Spleen (tissue), 11 donors: Measurements from ENCODE around the gene DUS2. TPM values are rescaled to one million over a fixed set of nuclear protein-coding genes. Genes with fewer than 3 reads are reported as not detected.
A peak's percentile ranks its signal among the peaks of the same experiment; 100 is the strongest.
"Not testable (repeated sequence)": the region's sequence is repeated elsewhere in the genome, so short reads cannot be mapped to it uniquely, and the experiment has no call there.

Experiments
- DNase-seq: peaks from one replicate; pipeline ENCODE4 v3.0.0-alpha.2; 2020
- H3K27ac ChIP-seq, 8 donors: fragments of 200-600 bp; sonication (generic) in 7 of 8; 1 replicate in 4 of 8; 2 replicates in 4 of 8; pipeline versions ENCODE4 v1.5.0 to v1.8.0; 2016 to 2021; ENCODE audit warnings: inconsistent platforms in 4 of 8, mild to moderate bottlenecking in 4 of 8, moderate library complexity in 1 of 8
- H3K27me3 ChIP-seq, 7 donors: fragments of 200-600 bp; sonication (generic) in 6 of 7; replicated peaks in 1 of 7; 1 replicate in 4 of 7; 2 replicates in 3 of 7; pipeline versions ENCODE4 v1.5.0 to v1.8.0; 2016 to 2021; ENCODE audit warnings: inconsistent platforms in 3 of 7, mild to moderate bottlenecking in 1 of 7
- H3K36me3 ChIP-seq, 6 donors: fragments of 200-600 bp; sonication (generic) in 5 of 6; 1 replicate in 4 of 6; 2 replicates in 2 of 6; pipeline versions ENCODE4 v1.5.0 to v1.8.0; 2016 to 2021; ENCODE audit warnings: inconsistent platforms in 2 of 6
- H3K4me1 ChIP-seq, 6 donors: fragments of 200-600 bp; sonication (generic) in 5 of 6; 1 replicate in 3 of 6; 2 replicates in 3 of 6; pipeline versions ENCODE4 v1.5.0 to v1.8.0; 2016 to 2021; ENCODE audit warnings: inconsistent platforms in 3 of 6
- H3K4me3 ChIP-seq, 8 donors: fragments of 200-600 bp; sonication (generic) in 7 of 8; 1 replicate in 4 of 8; 2 replicates in 4 of 8; pipeline versions ENCODE4 v1.5.0 to v1.8.0; 2016 to 2021; ENCODE audit warnings: inconsistent platforms in 4 of 8, mild to moderate bottlenecking in 4 of 8, moderate library complexity in 2 of 8
- H3K9me3 ChIP-seq, 8 donors: fragments of 200-600 bp; sonication (generic) in 7 of 8; 1 replicate in 4 of 8; 2 replicates in 4 of 8; pipeline versions ENCODE4 v1.5.0 to v1.8.0; 2016 to 2021; ENCODE audit warnings: inconsistent platforms in 4 of 8
- POLR2A ChIP-seq, 3 donors: fragments of 450-650 bp; IDR thresholded peaks; one replicate each; pipeline ENCODE4 v1.5.1; 2017; ENCODE audit warnings: antibody characterized with exemption in 3 of 3, mild to moderate bottlenecking in 1 of 3
- POLR2AphosphoS5 ChIP-seq, 3 donors: sonication (generic); formaldehyde crosslinking; IDR thresholded peaks; one replicate each; pipeline ENCODE4 v1.5.1; 2017; ENCODE audit warnings: antibody characterized with exemption in 3 of 3
- WGBS, 5 donors: extraction: QIAGEN DNeasy Blood & Tissue Kit in 3 of 5; methylation state at CpG; one replicate each; pipeline versions ENCODE4 v1.1.5 to v1.1.7; 2013 to 2018; 5-methylcytosine and 5-hydroxymethylcytosine counted together
- intact Hi-C: fragments of 100-400 bp; cut with DNase I; formaldehyde crosslinking; loops from one replicate; pipeline ENCODE4 v1.15.0; 2023; ENCODE audit warnings: low total_unique reads
- polyA plus RNA-seq, 3 donors: library from polyadenylated mRNA; stranded (reverse); fragments of 200-250 nt; gene quantifications; one replicate each; pipeline ENCODE4 v1.2.1, GENCODE V29; 2013
- total RNA-seq, 7 donors: library from RNA; depleted of rRNA in 3 of 7; stranded (reverse); fragments of >200 nt in 3 of 7; fragmentation: NEBNext Ultra II Directional in 4 of 7; extraction: Animal tissue kit (Norgen Biotek cat#: 25700) in 4 of 7; gene quantifications; one replicate each; pipeline versions ENCODE4 v1.1.0 to v1.2.1, GENCODE V29; 2016 to 2021
- TF ChIP-seq, protein P1 (sequence below), 11 experiments: fragments of 200-600 bp in 7 of 11; fragments of 450-650 bp in 4 of 11; sonication (generic) in 4 of 11; IDR thresholded peaks in 8 of 11; conservative IDR thresholded peaks in 3 of 11; 1 replicate in 7 of 11; 2 replicates in 4 of 11; pipeline versions ENCODE4 v1.4.0 to v1.8.0; 2016 to 2021; ENCODE audit warnings: antibody characterized with exemption in 11 of 11, inconsistent platforms in 4 of 11, mild to moderate bottlenecking in 1 of 11
- donor health status: healthy with polysubstance abuse.
- donor health status: DM: no; HTN: no; CAD: no; lungs with moderate emphysema.
- donor health status: DM: no; HTN: no; CAD: no.
- donor health status: Bipolar disorder and iron deficiency.
- donor health status: healthy.
- donor health status: DM: no; HTN: no; CAD: no.
- donor health status: DM: yes; HTN: yes; CAD: no.

DUS2 gene
- total and polyA plus RNA-seq, 10 donors = 17.4 to 31.7 (median 27.1) TPM

DNA sequence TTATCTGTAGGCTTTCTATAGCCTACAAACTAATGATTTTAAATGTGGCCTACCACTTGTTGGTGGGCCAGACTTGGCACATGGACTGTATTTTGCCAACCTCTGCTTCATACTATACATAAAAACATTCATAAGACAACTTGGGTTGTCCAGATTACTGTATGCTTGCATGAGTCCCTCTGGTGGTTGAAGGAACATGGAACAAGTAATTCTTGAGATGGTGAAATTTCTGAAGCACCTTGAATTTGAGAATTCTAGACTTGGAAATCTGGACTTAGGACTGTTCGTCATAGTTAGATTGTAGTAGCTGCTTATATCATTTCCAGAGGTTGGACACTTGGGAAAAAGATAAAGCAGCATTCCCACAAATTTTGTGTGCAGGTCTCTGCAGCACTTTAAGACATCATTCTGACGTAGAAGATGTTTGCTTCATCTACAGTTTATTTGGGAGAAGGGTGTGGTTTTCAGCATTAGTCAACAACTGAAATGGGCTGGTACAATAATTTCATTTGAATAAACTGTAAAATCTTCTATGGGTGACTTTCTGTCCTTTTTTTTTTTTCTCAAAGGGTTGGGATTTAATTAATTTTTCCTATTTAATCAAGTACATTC lies 93.3 kb downstream of the DUS2 start:
- DNase-seq = no peak
- intact Hi-C loops = no loop called here
- 70 to 90% (median 84%) methylated on average over 2 of the region's 2 CpGs for WGBS, 5 donors
- H3K4me3 ChIP-seq = no peak overlapping the region
- peak overlapping the region in 2 of 8 donors; percentile 10 to 22 for H3K27ac ChIP-seq
- H3K27me3 ChIP-seq = no peaks in the 10 kb centered on the region
- peaks cover 0 to 7% (median 5%) of the 10 kb centered on the region in 8 donors for H3K9me3 ChIP-seq
- no peaks in the 10 kb centered on the region for H3K36me3 ChIP-seq
- TF ChIP-seq POLR2AphosphoS5 (IDR thresholded peaks at IDR 0.05) = no peak
- TF ChIP-seq, protein P1, sequence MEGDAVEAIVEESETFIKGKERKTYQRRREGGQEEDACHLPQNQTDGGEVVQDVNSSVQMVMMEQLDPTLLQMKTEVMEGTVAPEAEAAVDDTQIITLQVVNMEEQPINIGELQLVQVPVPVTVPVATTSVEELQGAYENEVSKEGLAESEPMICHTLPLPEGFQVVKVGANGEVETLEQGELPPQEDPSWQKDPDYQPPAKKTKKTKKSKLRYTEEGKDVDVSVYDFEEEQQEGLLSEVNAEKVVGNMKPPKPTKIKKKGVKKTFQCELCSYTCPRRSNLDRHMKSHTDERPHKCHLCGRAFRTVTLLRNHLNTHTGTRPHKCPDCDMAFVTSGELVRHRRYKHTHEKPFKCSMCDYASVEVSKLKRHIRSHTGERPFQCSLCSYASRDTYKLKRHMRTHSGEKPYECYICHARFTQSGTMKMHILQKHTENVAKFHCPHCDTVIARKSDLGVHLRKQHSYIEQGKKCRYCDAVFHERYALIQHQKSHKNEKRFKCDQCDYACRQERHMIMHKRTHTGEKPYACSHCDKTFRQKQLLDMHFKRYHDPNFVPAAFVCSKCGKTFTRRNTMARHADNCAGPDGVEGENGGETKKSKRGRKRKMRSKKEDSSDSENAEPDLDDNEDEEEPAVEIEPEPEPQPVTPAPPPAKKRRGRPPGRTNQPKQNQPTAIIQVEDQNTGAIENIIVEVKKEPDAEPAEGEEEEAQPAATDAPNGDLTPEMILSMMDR (IDR thresholded peaks at IDR 0.05 in 8 of 11, conservative IDR thresholded peaks at IDR 0.05 in 3 of 11) = peak in 6 of 11 experiments; percentile 19 to 48 (median 39)
- H3K4me1 ChIP-seq = peaks cover 10 to 91% (median 74%) of the 10 kb centered on the region in 6 donors

DNA sequence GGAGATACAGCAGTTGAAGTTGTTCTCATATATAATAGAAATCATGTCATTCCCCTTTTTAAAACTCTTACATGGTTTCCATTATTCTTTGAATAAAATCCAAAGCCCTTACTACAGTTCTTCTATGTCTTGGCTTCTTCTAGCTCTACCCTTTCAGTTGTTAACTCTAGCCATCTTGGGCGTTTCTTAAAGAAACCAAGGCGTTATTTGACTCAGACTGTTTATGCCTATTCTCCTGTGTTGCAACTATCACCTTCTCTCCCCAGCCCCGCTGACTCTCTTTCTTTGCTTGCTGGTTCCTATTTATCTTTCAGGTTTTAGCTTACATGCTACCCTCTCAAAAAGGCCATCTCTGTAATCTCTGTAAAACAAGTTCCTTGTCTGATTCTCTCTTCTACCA lies 94.8 kb downstream of the DUS2 start:
- Histone ChIP-seq H3K36me3 (peaks cover 0 to 10% (median 0%) of the 10 kb centered on the region in 6 donors), H3K27ac (peak overlapping the region in 3 of 8 donors; percentile 27 to 69 (median 34)), H3K4me1 (peaks cover 10 to 100% (median 73%) of the 10 kb centered on the region in 6 donors), H3K27me3 (no peaks in the 10 kb centered on the region), H3K9me3 (no peaks in the 10 kb centered on the region), H3K4me3 (no peak overlapping the region)
- WGBS, 5 donors = 61 to 78% (median 67%) methylated on average over 3 of the region's 3 CpGs
- no peak for DNase-seq
- TF ChIP-seq POLR2A (IDR thresholded peaks at IDR 0.05) (no peak), POLR2AphosphoS5 (IDR thresholded peaks at IDR 0.05) (no peak)
- TF ChIP-seq, protein P1 (IDR thresholded peaks at IDR 0.05 in 8 of 11, conservative IDR thresholded peaks at IDR 0.05 in 3 of 11) = no peak
- intact Hi-C loops = no loop called here

DNA sequence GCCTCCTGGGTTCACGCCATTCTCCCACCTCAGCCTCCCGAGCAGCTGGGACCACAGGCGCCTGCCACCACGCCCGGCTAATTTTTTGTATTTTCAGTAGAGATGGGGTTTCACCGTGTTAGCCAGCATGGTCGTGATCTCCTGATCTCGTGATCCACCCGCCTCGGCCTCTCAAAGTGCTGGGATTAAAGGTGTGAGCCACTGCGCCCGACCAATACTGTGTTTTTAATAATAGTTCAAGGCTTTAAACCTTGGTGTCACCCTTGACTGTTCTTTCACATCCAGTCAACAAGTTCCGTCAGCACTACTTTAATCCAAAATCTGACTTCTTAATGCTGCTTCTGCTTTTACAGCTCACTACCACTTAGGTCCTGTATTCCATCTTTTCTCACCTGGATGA lies 95.9 kb downstream of the DUS2 start:
- Histone ChIP-seq H3K4me3 (peak overlapping the region in 1 of 8 donors; percentile 17), H3K4me1 (peaks cover 10 to 100% (median 66%) of the 10 kb centered on the region in 6 donors), H3K27ac (peak overlapping the region in 5 of 8 donors; percentile 8 to 69 (median 44)), H3K36me3 (peaks cover 0 to 12% (median 0%) of the 10 kb centered on the region in 6 donors)
- peak in 1 of 3 donors; percentile 36 for TF ChIP-seq POLR2AphosphoS5 (IDR thresholded peaks at IDR 0.05)
- intact Hi-C loops, H3K27me3 ChIP-seq, DNase-seq, H3K9me3 ChIP-seq: not testable (repeated sequence)
- WGBS, 5 donors = 63 to 82% (median 75%) methylated on average over 13 of the region's 13 CpGs

DNA sequence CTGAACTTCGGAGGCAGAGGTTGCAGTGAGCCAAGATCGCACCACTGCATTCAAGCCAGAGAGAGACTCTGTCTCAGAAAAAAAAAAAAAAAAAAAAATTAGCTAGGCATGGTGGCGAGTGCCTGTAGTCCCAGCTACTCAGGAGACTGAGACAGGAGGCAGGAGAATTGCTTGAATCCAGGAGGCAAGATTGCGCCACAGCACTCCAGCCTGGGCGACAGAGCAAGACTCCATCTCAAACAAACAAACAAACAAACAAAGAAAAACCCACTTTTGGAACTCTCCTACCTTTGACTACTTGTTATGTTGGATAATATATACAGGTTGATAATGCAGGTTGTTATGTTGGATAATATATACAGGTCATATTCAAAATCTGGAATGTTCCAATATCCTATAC lies 97.4 kb downstream of the DUS2 start:
- DNase-seq, intact Hi-C loops, H3K9me3 ChIP-seq, H3K4me3 ChIP-seq, H3K27me3 ChIP-seq: not testable (repeated sequence)
- Histone ChIP-seq H3K27ac (peak overlapping the region in 1 of 8 donors; percentile 69), H3K4me1 (peaks cover 10 to 97% (median 58%) of the 10 kb centered on the region in 6 donors), H3K36me3 (peaks cover 0 to 18% (median 0%) of the 10 kb centered on the region in 6 donors)
- WGBS, 5 donors = 90 to 94% (median 93%) methylated on average over 5 of the region's 5 CpGs

DNA sequence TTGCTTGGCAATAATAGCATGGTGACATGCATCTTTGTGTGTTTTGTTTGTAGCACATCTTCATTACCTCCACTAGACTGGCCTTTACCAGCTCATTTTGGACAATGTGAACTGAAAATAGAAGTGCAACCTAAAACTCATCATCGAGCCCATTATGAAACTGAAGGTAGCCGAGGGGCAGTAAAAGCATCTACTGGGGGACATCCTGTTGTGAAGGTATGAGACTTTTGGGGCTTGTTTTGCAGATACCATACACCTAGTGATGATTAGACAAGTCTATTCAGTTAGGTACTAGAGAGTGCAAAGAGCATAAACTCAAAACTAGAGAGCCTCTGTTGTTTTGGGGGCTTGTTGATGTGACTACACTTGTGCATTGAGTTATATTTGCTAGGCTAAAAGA lies 103.3 kb downstream of the DUS2 start:
- H3K36me3 ChIP-seq = peaks cover 0 to 47% (median 9%) of the 10 kb centered on the region in 6 donors

More for the DNA sequence above, 103.3 kb downstream of the DUS2 start:
- 52 to 83% (median 73%) methylated on average over 2 of the region's 2 CpGs for WGBS, 5 donors
- no peaks in the 10 kb centered on the region for H3K27me3 ChIP-seq
- no peak for TF ChIP-seq POLR2AphosphoS5 (IDR thresholded peaks at IDR 0.05)
- TF ChIP-seq, protein P1 (IDR thresholded peaks at IDR 0.05 in 8 of 11, conservative IDR thresholded peaks at IDR 0.05 in 3 of 11) = no peak
- no peak for TF ChIP-seq POLR2A (IDR thresholded peaks at IDR 0.05)
- H3K9me3 ChIP-seq = no peaks in the 10 kb centered on the region
- no peak for DNase-seq
- no peak overlapping the region for H3K27ac ChIP-seq
- H3K4me3 ChIP-seq = no peak overlapping the region
- H3K4me1 ChIP-seq = peaks cover 0 to 94% (median 32%) of the 10 kb centered on the region in 6 donors
- intact Hi-C loops = no loop called here
